ENCODE results near the gene KRTAP1-4. TPM values are rescaled to one million over a fixed set of nuclear protein-coding genes. Genes with fewer than 3 reads are reported as not detected.

KRTAP1-4 gene, protein sequence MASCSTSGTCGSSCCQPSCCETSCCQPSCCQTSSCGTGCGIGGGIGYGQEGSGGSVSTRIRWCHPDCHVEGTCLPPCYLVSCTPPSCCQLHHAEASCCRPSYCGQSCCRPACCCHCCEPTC
- total RNA-seq (2012; rRNA removed) (not detected in 2 replicates), polyA plus RNA-seq (2012; rRNA removed) (not detected in 2 replicates), Bru-seq, nascent RNA (not detected), BruChase-seq, experiment 1, labeled RNA remaining after a 6-hour chase (not detected), BruChase-seq, experiment 2, labeled RNA remaining after a 2-hour chase (not detected)
- not detected in 2 replicates for polyA plus RNA-seq (2012; cell fraction: cytosol; rRNA removed)
- not detected in 2 replicates for polyA plus RNA-seq (2012; cell fraction: nucleus; rRNA removed; ENCODE audit: low replicate concordance)
- long read RNA-seq: 0 reads

DNA sequence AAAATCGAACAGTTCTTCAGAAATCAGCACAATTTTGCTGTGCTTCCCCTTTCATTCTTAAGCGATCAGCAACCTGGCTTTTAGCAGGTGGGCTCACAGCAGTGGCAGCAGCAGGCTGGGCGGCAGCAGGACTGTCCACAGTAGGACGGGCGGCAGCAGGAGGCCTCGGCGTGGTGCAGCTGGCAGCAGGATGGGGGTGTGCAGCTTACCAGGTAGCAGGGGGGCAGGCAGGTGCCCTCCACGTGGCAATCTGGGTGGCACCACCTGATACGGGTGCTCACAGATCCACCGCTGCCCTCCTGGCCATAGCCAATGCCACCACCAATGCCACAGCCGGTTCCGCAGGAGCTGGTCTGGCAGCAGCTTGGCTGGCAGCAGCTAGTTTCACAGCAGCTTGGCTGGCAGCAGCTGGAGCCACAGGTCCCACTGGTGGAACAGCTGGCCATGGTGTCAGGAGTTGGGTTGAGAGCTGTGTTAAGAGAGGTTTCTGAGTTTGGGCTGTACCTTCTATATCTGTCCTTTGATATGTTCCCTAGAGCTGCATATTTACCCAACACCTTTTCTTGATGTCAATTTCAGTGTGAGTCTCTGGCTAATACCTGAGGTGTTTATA, at the start of gene KRTAP1-4:
Gene KRTAP1-4 (minus strand): TSS at position 563 of the 613 bp plus-strand sequence. CDS start 117 bp downstream, at position 446.
- BruUV-seq (replicated peaks): no TSS peak
- H4K91ac ChIP-seq (ENCODE audit: insufficient read depth, low read depth, low read length): peak within 1 kb of the TSS; percentile 33; the same call in 1 of the 2 replicates
- ATAC-seq (ENCODE audit: low read depth): no peak
- no peaks in the 10 kb centered on the region for H3K9me3 ChIP-seq (ENCODE audit: control insufficient read depth, insufficient read depth, low read length)
- intact Hi-C loops (cut with micrococcal nuclease): no loop called here
- H3K4me3 ChIP-seq (ENCODE audit: insufficient read depth, low read depth, low read length): no peak within 1 kb of the TSS
- H3K36me3 ChIP-seq (ENCODE audit: control insufficient read depth, insufficient read depth, low read length): no peaks in the 10 kb centered on the region
- H3K79me1 ChIP-seq (ENCODE audit: low read depth in 1 of 2, low read length in 2 of 2): no peaks in the 10 kb centered on the region
- TF ChIP-seq BHLHE40 (IDR thresholded peaks at IDR 0.05; ENCODE audit: low read depth, low read length) (no peak), ELK1 (IDR thresholded peaks at IDR 0.05; ENCODE audit: borderline replicate concordance, low read depth, low read length) (no peak), SMC3 (IDR thresholded peaks at IDR 0.05; ENCODE audit: low read depth, low read length) (no peak)
- 0 out of 2 replicates have a peak within 1 kb of the TSS, but pooled peaks have one; percentile 11 for H3K23ac ChIP-seq (ENCODE audit: low read depth, low read length)
- no peak within 1 kb of the TSS for H2AK9ac ChIP-seq (replicated peaks; ENCODE audit: low read depth, low read length, poor library complexity)
- no peak for DNase-seq
- peaks cover 7% of the 10 kb centered on the region for H3K9me1 ChIP-seq (ENCODE audit: insufficient read depth, low read length)
- H2BK20ac ChIP-seq (ENCODE audit: low read depth, low read length): peak within 1 kb of the TSS; percentile 66
- peak within 1 kb of the TSS; percentile 69; the same call in 1 of the 2 replicates for H4K5ac ChIP-seq (ENCODE audit: low read depth, low read length)
- in situ Hi-C loops (cut with MboI; ENCODE audit: low sequenced_read_pairs): no loop called here
- ChIA-PET CTCF (no interaction called here), POLR2A (ENCODE audit: unreplicated experiment) (no interaction called here)
- peak within 1 kb of the TSS; percentile 91 for H2AK5ac ChIP-seq (ENCODE audit: low read depth, low read length)
- 100% methylated on average over 2 of the region's 12 CpGs; no CpG with 5 or more reads in 1 of the 2 experiments for WGBS, 2 experiments (ENCODE audit: extremely low coverage in 2 of 2, insufficient read length in 1 of 2)
- H2AFZ ChIP-seq (replicated peaks; ENCODE audit: low read length, poor library complexity): no peak within 1 kb of the TSS
- H3K27ac ChIP-seq (ENCODE audit: insufficient read depth, low read length): no peak within 1 kb of the TSS
- peak within 1 kb of the TSS; percentile 82 for H2BK15ac ChIP-seq (ENCODE audit: low read depth, low read length)
- H3K56ac ChIP-seq (ENCODE audit: extremely low read depth, insufficient read depth, low read length): no peak within 1 kb of the TSS
- peak within 1 kb of the TSS; percentile 74 for H3K18ac ChIP-seq (ENCODE audit: low read depth, low read length)
- H2BK120ac ChIP-seq (ENCODE audit: low read depth, low read length): peak within 1 kb of the TSS; percentile 48
- H4K8ac ChIP-seq (ENCODE audit: low read depth in 2 of 2, low read length in 2 of 2): peak within 1 kb of the TSS in 1 of 2 experiments; percentile 2; a peak in 2 of 4 replicates
- dilution Hi-C loops (cut with HindIII; ENCODE audit: low sequenced_read_pairs, unreplicated experiment): no loop called here
- H2BK5ac ChIP-seq (ENCODE audit: low read depth, low read length, poor library complexity, severe bottlenecking): peak within 1 kb of the TSS; percentile 41
- peaks cover 13% of the 10 kb centered on the region for H3K4me1 ChIP-seq (ENCODE audit: control insufficient read depth, insufficient read depth, low read length)
- no peak within 1 kb of the TSS for H3K9ac ChIP-seq (ENCODE audit: low read depth, low read length)
- peak within 1 kb of the TSS; percentile 63; the same call in 1 of the 2 replicates for H3K14ac ChIP-seq (replicated peaks; ENCODE audit: low read depth, low read length)
- H4K20me1 ChIP-seq (ENCODE audit: insufficient read depth, low read length): no peaks in the 10 kb centered on the region
- H3K27me3 ChIP-seq (ENCODE audit: control insufficient read depth, insufficient read depth, low read length): no peaks in the 10 kb centered on the region
- H3K4ac ChIP-seq (ENCODE audit: low read depth, low read length): peak within 1 kb of the TSS; percentile 64
- no peak within 1 kb of the TSS for H3K4me2 ChIP-seq (ENCODE audit: low read depth, low read length)

Measured in IMR-90 (cell line).